HG03039 (cell line): Measurements from ENCODE around the gene MAP2K1.
"Not testable (repeated sequence)": the region's sequence is repeated elsewhere in the genome, so short reads cannot be mapped to it uniquely, and the experiment has no call there.

Experiments used
- ATAC-seq: cut with Tn5 transposase; IDR thresholded peaks from one replicate; pipeline ENCODE4 v1.9.1; 2021; ENCODE audit warnings: mild to moderate bottlenecking, moderate library complexity; ENCODE audit not compliant: unreplicated experiment

Gene MAP2K1

GRCh38 chr15:66423149-66423548, 36.4 kb downstream of the MAP2K1 start:
- ATAC-seq, result no peak

- no peak for ATAC-seq
Measured at GRCh38 chr15:66424963-66425612, 38.4 kb downstream of the MAP2K1 start.

- ATAC-seq, result no peak
Measured at GRCh38 chr15:66425837-66426236, 39.1 kb downstream of the MAP2K1 start.

- ATAC-seq, result no peak
Measured at GRCh38 chr15:66429117-66429516, 42.4 kb downstream of the MAP2K1 start.

- no peak for ATAC-seq
Measured at GRCh38 chr15:66429546-66429945, 42.8 kb downstream of the MAP2K1 start.

- ATAC-seq, result no peak
Measured at GRCh38 chr15:66430627-66431255, 44.0 kb downstream of the MAP2K1 start.

- ATAC-seq, result no peak
Measured at GRCh38 chr15:66433726-66434125, 47.0 kb downstream of the MAP2K1 start.

- ATAC-seq, result no peak
Measured at GRCh38 chr15:66440501-66440900, 53.8 kb downstream of the MAP2K1 start.

GRCh38 chr15:66452420-66452819, 65.7 kb downstream of the MAP2K1 start:
- ATAC-seq, result no peak

- no peak for ATAC-seq
Measured at GRCh38 chr15:66452971-66453580, 66.4 kb downstream of the MAP2K1 start.

GRCh38 chr15:66454143-66454542, 67.4 kb downstream of the MAP2K1 start:
- no peak for ATAC-seq

GRCh38 chr15:66456211-66456610, 69.5 kb downstream of the MAP2K1 start:
- ATAC-seq, result no peak

GRCh38 chr15:66459818-66460615, 73.3 kb downstream of the MAP2K1 start:
- no peak for ATAC-seq

GRCh38 chr15:66461294-66461693, 74.6 kb downstream of the MAP2K1 start:
- not testable (repeated sequence) for ATAC-seq

- no peak for ATAC-seq
Measured at GRCh38 chr15:66461917-66462316, 75.2 kb downstream of the MAP2K1 start.

- no peak for ATAC-seq
Measured at GRCh38 chr15:66462627-66463026, 75.9 kb downstream of the MAP2K1 start.

- not testable (repeated sequence) for ATAC-seq
Measured at GRCh38 chr15:66465294-66465693, 78.6 kb downstream of the MAP2K1 start.

- ATAC-seq, result not testable (repeated sequence)
Measured at GRCh38 chr15:66467162-66468040, 80.7 kb downstream of the MAP2K1 start.

GRCh38 chr15:66470825-66471224, 84.1 kb downstream of the MAP2K1 start:
- not testable (repeated sequence) for ATAC-seq

- ATAC-seq, result no peak
Measured at GRCh38 chr15:66472176-66472999, 85.7 kb downstream of the MAP2K1 start.
